ENCODE measurements around the gene LCP1.

The LCP1 gene

DNA sequence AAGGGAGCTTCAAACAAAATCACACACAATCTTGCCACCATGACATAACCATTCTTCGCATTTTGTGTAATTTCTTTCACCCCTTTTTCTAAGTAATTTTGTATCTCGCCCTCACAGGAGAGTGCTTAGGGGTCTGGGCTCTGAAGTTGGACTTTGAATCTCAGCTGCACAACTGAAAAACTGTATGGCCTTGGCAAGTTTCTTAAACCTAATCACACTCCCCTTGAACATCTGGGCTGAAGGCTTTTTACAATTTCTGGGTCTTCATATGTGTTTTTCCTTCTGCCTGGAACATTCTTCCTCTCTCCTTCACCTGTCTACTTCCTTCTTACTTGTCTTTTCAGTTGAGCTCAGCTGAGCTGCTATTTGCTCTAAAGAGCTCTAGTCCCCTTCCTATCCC, 52.9 kb downstream of the LCP1 start:
- TF ChIP-seq, protein P1, sequence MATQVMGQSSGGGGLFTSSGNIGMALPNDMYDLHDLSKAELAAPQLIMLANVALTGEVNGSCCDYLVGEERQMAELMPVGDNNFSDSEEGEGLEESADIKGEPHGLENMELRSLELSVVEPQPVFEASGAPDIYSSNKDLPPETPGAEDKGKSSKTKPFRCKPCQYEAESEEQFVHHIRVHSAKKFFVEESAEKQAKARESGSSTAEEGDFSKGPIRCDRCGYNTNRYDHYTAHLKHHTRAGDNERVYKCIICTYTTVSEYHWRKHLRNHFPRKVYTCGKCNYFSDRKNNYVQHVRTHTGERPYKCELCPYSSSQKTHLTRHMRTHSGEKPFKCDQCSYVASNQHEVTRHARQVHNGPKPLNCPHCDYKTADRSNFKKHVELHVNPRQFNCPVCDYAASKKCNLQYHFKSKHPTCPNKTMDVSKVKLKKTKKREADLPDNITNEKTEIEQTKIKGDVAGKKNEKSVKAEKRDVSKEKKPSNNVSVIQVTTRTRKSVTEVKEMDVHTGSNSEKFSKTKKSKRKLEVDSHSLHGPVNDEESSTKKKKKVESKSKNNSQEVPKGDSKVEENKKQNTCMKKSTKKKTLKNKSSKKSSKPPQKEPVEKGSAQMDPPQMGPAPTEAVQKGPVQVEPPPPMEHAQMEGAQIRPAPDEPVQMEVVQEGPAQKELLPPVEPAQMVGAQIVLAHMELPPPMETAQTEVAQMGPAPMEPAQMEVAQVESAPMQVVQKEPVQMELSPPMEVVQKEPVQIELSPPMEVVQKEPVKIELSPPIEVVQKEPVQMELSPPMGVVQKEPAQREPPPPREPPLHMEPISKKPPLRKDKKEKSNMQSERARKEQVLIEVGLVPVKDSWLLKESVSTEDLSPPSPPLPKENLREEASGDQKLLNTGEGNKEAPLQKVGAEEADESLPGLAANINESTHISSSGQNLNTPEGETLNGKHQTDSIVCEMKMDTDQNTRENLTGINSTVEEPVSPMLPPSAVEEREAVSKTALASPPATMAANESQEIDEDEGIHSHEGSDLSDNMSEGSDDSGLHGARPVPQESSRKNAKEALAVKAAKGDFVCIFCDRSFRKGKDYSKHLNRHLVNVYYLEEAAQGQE (IDR thresholded peaks at IDR 0.05; ENCODE audit: insufficient read depth in 1 of 2, low read depth in 2 of 2, low read length in 2 of 2), result no peak
- TF ChIP-seq TAF1 (IDR thresholded peaks at IDR 0.05; ENCODE audit: borderline replicate concordance, insufficient read depth, low read length), result no peak
- TF ChIP-seq POLR2AphosphoS5 (IDR thresholded peaks at IDR 0.05; ENCODE audit: low read depth, low read length), result no peak
- TF ChIP-seq SIN3A (IDR thresholded peaks at IDR 0.05; ENCODE audit: borderline replicate concordance, insufficient read depth, low read length), result no peak
- TF ChIP-seq FOXP2 (optimal IDR thresholded peaks at IDR 0.05; ENCODE audit: borderline replicate concordance, extremely low read depth, extremely low read length, insufficient read depth), result no peak

DNA sequence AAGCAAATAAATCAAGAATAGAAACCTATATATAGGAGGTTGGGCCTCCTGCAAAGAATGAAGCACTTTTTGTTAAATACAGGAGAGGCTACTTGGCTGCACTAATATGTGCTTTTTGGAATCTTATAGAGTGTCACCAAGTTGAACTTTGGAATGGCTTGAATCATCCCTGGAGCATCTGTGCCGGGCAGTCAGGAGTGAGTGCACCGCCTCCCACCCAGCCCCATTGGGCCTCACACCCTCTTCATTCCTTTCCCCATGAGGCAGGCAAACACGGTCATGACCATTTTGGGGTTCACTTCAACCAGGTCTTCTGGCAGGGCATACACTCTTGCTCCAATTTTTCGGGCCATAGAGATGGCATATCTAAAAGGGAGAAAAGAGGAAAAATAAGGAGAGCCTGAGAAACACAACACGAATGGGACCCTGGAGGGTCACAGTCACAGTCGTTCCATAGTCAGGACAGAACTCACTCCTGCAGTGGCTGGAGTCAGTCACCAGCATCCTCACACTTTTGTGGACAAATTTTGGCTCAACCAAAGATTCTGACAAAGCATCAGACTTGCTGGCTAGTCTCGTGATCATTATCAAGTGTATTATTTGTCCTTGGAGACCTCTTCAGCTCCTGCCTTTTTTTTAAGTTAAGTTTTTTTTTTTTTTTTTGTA, 54.5 kb downstream of the LCP1 start:
- TF ChIP-seq TAF1 (IDR thresholded peaks at IDR 0.05; ENCODE audit: borderline replicate concordance, insufficient read depth, low read length) (no peak), SIN3A (IDR thresholded peaks at IDR 0.05; ENCODE audit: borderline replicate concordance, insufficient read depth, low read length) (no peak), POLR2AphosphoS5 (IDR thresholded peaks at IDR 0.05; ENCODE audit: low read depth, low read length) (no peak)
- TF ChIP-seq, protein P1 (IDR thresholded peaks at IDR 0.05; ENCODE audit: insufficient read depth in 1 of 2, low read depth in 2 of 2, low read length in 2 of 2), result no peak

DNA sequence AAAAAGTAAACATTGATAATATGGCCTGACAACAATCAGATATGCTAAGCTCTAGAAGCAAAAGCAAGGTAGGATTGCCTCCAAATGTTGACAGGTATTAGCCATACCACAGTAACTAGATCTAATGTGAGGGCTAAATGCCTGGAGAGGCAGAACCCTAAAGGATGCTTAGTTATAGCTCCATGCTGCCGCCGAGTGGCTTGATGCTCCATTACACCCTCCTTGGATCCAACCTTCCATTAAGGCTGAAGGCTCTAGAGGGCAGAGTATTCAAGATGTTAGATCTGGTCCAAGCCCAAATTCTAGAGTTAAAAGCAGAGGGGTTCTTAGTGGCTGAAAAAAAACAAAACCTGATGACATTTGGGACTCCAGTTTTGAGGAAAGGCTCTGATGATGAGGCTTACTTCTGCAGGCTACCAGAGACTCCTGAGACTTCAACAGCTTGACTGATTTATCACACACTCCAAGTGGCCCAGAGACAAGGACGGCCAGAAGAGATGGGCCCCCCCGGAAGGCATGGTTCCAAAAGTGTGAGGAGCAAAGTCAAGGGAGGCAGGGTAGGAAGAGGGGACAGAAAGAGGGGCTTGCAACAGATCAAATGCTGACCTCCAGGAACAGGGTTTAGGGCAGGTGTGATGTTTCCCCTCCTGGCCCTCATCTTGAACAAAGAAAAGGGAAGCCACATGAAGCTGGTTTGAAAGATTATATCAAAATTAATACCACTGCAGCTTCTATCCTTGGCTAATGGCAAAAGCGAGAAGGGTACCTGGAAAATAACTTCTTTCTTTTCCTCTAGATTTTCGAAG, 55.2 kb downstream of the LCP1 start:
- TF ChIP-seq TAF1 (IDR thresholded peaks at IDR 0.05; ENCODE audit: borderline replicate concordance, insufficient read depth, low read length), result no peak
- TF ChIP-seq POLR2AphosphoS5 (IDR thresholded peaks at IDR 0.05; ENCODE audit: low read depth, low read length), result no peak
- TF ChIP-seq SIN3A (IDR thresholded peaks at IDR 0.05; ENCODE audit: borderline replicate concordance, insufficient read depth, low read length), result no peak
- TF ChIP-seq, protein P1 (IDR thresholded peaks at IDR 0.05; ENCODE audit: insufficient read depth in 1 of 2, low read depth in 2 of 2, low read length in 2 of 2), result no peak
- TF ChIP-seq FOXP2 (optimal IDR thresholded peaks at IDR 0.05; ENCODE audit: borderline replicate concordance, extremely low read depth, extremely low read length, insufficient read depth), result no peak

DNA sequence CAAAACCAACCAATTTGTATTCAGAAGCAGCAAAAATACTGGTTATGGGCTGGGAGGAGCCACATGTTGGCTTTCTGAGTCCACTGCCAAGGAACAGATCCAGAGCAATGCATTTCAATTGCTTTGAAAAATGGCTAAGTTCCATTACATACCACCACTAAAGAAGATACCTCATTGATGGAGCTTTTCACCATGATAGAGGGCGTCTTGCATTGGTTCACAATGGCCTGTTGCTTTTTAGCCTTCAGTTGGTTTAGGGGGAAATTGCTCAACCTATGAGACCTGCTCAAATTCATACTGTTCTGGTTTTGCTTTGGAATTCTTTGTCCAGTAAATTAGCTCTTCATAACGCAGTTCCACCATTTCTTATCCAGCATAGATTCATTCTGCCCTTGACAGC, 55.9 kb downstream of the LCP1 start:
- no peak for TF ChIP-seq FOXP2 (optimal IDR thresholded peaks at IDR 0.05; ENCODE audit: borderline replicate concordance, extremely low read depth, extremely low read length, insufficient read depth)
- no peak for TF ChIP-seq POLR2AphosphoS5 (IDR thresholded peaks at IDR 0.05; ENCODE audit: low read depth, low read length)
- TF ChIP-seq TAF1 (IDR thresholded peaks at IDR 0.05; ENCODE audit: borderline replicate concordance, insufficient read depth, low read length), result no peak
- TF ChIP-seq, protein P1 (IDR thresholded peaks at IDR 0.05; ENCODE audit: insufficient read depth in 1 of 2, low read depth in 2 of 2, low read length in 2 of 2), result no peak
- no peak for TF ChIP-seq SIN3A (IDR thresholded peaks at IDR 0.05; ENCODE audit: borderline replicate concordance, insufficient read depth, low read length)
